Adrenal gland (tissue), 12 donors: ENCODE results near the gene METTL3. TPM values are rescaled to one million over a fixed set of nuclear protein-coding genes. Genes with fewer than 3 reads are reported as not detected.

ENCODE experiments used
- DNase-seq, 7 donors: peaks; one replicate each; pipeline ENCODE4 v3.0.0-alpha.2; 2019 to 2020
- H3K27ac ChIP-seq, 5 donors: fragments of 200-600 bp; sonication (generic) in 4 of 5; 1 replicate in 3 of 5; 2 replicates in 2 of 5; pipeline versions ENCODE4 v1.5.1 to v1.8.0; 2016 to 2020; ENCODE audit warnings: mild to moderate bottlenecking in 1 of 5
- H3K27me3 ChIP-seq: fragments of 200-600 bp; 2 replicates; pipeline ENCODE4 v1.8.0; 2021
- H3K36me3 ChIP-seq, 2 donors: fragments of 200-600 bp; replicated peaks in 1 of 2; 1 replicate in 1 of 2; 2 replicates in 1 of 2; pipeline versions ENCODE4 v1.5.1 to v1.8.0; 2018 to 2022
- H3K4me1 ChIP-seq, 2 donors: fragments of 200-600 bp; replicated peaks in 1 of 2; 1 replicate in 1 of 2; 2 replicates in 1 of 2; pipeline versions ENCODE4 v1.5.1 to v1.8.0; 2018 to 2021
- H3K4me3 ChIP-seq, 4 donors: fragments of 200-600 bp; sonication (generic) in 3 of 4; one replicate each; pipeline ENCODE4 v1.5.1; 2016 to 2018
- H3K9me3 ChIP-seq, 3 donors: fragments of 200-600 bp; sonication (generic) in 1 of 3; replicated peaks in 1 of 3; 1 replicate in 2 of 3; 2 replicates in 1 of 3; pipeline versions ENCODE4 v1.5.1 to v1.8.0; 2016 to 2021
- CTCF ChIP-seq, 6 experiments: fragments of 450-650 bp in 4 of 6; fragments of 200-600 bp in 2 of 6; sonication (generic) in 1 of 6; IDR thresholded peaks; 1 replicate in 5 of 6; 2 replicates in 1 of 6; pipeline versions ENCODE4 v1.5.1 to v1.8.0; 2016 to 2021; ENCODE audit warnings: antibody characterized with exemption in 6 of 6, mild to moderate bottlenecking in 2 of 6, moderate library complexity in 1 of 6
- POLR2A ChIP-seq, 2 donors: fragments of 450-650 bp; IDR thresholded peaks; one replicate each; pipeline ENCODE4 v1.6.1; 2017; ENCODE audit warnings: antibody characterized with exemption in 2 of 2, mild to moderate bottlenecking in 2 of 2, moderate library complexity in 1 of 2
- WGBS, 4 donors: extraction: QIAGEN DNeasy Blood & Tissue Kit in 2 of 4; methylation state at CpG; one replicate each; pipeline versions ENCODE4 v1.1.5 to v1.1.7; 2013 to 2017; 5-methylcytosine and 5-hydroxymethylcytosine counted together
- intact Hi-C, 2 donors: fragments of 100-400 bp; cut with DNase I; formaldehyde crosslinking; loops; one replicate each; pipeline versions ENCODE4 v1.14.1 to v1.15.0; 2022 to 2023
- polyA plus RNA-seq, 3 donors: library from polyadenylated mRNA; stranded (reverse); fragments of 200-250 nt in 2 of 3; fragments of 350-450 nt in 1 of 3; fragmentation: Illumina TruSeq in 1 of 3; extraction: RNeasy Lipid Tissue Mini Kit (QIAGEN cat#74804) in 1 of 3; gene quantifications; one replicate each; pipeline ENCODE4 v1.2.3, GENCODE V29; 2013 to 2014
- total RNA-seq, 9 donors: library from RNA; depleted of rRNA in 4 of 9; stranded (reverse); fragments of >200 nt in 4 of 9; fragments of 120-200 nt in 1 of 9; fragmentation: NEBNext Ultra II Directional in 1 of 9; extraction: Animal tissue kit (Norgen Biotek cat#: 25700) in 1 of 9; gene quantifications; one replicate each; pipeline versions ENCODE4 v1.1.0 to v1.2.4, GENCODE V29; 2013 to 2023
- donor health status: healthy with polysubstance abuse.
- donor health status: Bipolar disorder and iron deficiency.
- donor health status: DM: yes; HTN: yes; CAD: no.
- donor health status: DM: no; HTN: no; CAD: no.
- donor health status: DM: no; HTN: no; CAD: no.
- donor health status: DM: yes; HTN: yes; CAD: no.

The METTL3 gene
- total and polyA plus RNA-seq, 12 donors, result 30.2 to 81.6 (median 48.9) TPM

- Histone ChIP-seq H3K27ac (no peak overlapping the region), H3K4me3 (no peak overlapping the region), H3K9me3 (no peaks in the 10 kb centered on the region), H3K4me1 (no peaks in the 10 kb centered on the region), H3K27me3 (no peaks in the 10 kb centered on the region), H3K36me3 (no peaks in the 10 kb centered on the region)
- no peak for DNase-seq
- intact Hi-C loops, result no loop called here
- 90 to 98% (median 93%) methylated on average over 1 of the region's 1 CpG for WGBS, 4 donors
- TF ChIP-seq POLR2A (IDR thresholded peaks at IDR 0.05) (no peak), CTCF (IDR thresholded peaks at IDR 0.05) (no peak)
Measured at GRCh38 chr14:21520767-21521166, 9.6 kb upstream of the METTL3 start.

GRCh38 chr14:21518725-21519124, 7.6 kb upstream of the METTL3 start:
- intact Hi-C loops, result no loop called here
- Histone ChIP-seq H3K4me1 (no peaks in the 10 kb centered on the region), H3K9me3 (no peaks in the 10 kb centered on the region), H3K4me3 (no peak overlapping the region), H3K27ac (no peak overlapping the region), H3K27me3 (no peaks in the 10 kb centered on the region), H3K36me3 (no peaks in the 10 kb centered on the region)
- DNase-seq, result no peak
- WGBS, 4 donors, result 70 to 81% (median 78%) methylated on average over 2 of the region's 2 CpGs
- TF ChIP-seq CTCF (IDR thresholded peaks at IDR 0.05) (no peak), POLR2A (IDR thresholded peaks at IDR 0.05) (no peak)

GRCh38 chr14:21514341-21514740, 3.2 kb upstream of the METTL3 start:
- Histone ChIP-seq H3K36me3 (no peaks in the 10 kb centered on the region), H3K27ac (no peak overlapping the region), H3K4me3 (no peak overlapping the region), H3K27me3 (no peaks in the 10 kb centered on the region), H3K4me1 (peaks cover 9 to 10% of the 10 kb centered on the region in 2 donors), H3K9me3 (no peaks in the 10 kb centered on the region)
- intact Hi-C loops, result no loop called here
- no peak for TF ChIP-seq POLR2A (IDR thresholded peaks at IDR 0.05)
- no peak for TF ChIP-seq CTCF (IDR thresholded peaks at IDR 0.05)
- DNase-seq, result no peak
- 77 to 93% (median 90%) methylated on average over 1 of the region's 1 CpG for WGBS, 4 donors

- no peaks in the 10 kb centered on the region for H3K36me3 ChIP-seq
- no peaks in the 10 kb centered on the region for H3K27me3 ChIP-seq
- peaks cover 9 to 20% of the 10 kb centered on the region in 2 donors for H3K4me1 ChIP-seq
- H3K27ac ChIP-seq, result no peak overlapping the region
- TF ChIP-seq POLR2A (IDR thresholded peaks at IDR 0.05), result no peak
- TF ChIP-seq CTCF (IDR thresholded peaks at IDR 0.05), result no peak
- intact Hi-C loops, result no loop called here
- no peaks in the 10 kb centered on the region for H3K9me3 ChIP-seq
- H3K4me3 ChIP-seq, result peak overlapping the region in 1 of 4 donors; percentile 64
- DNase-seq, result no peak
- 80 to 87% (median 83%) methylated on average over 6 of the region's 6 CpGs for WGBS, 4 donors
Measured at GRCh38 chr14:21509432-21510143, 1.6 kb downstream of the METTL3 start.
